Liver (tissue), 9 donors: Measurements from ENCODE around the gene ATP2C2. TPM values are rescaled to one million over a fixed set of nuclear protein-coding genes. Genes with fewer than 3 reads are reported as not detected.

ENCODE experiments used
- DNase-seq: peaks from one replicate; pipeline ENCODE4 v3.0.0-alpha.2; 2017; ENCODE audit warnings: low spot score
- H3K27ac ChIP-seq, 2 donors: one replicate each; pipeline ENCODE4 v1.7.0; 2013; ENCODE audit warnings: inconsistent platforms in 2 of 2, low read length in 2 of 2, control low read depth in 1 of 2, low read depth in 1 of 2, mild to moderate bottlenecking in 1 of 2
- H3K27me3 ChIP-seq, 4 donors: one replicate each; pipeline versions ENCODE4 v1.6.1 to v1.7.0; 2013; ENCODE audit warnings: low read length in 3 of 4, inconsistent platforms in 1 of 4, mild to moderate bottlenecking in 1 of 4, moderate library complexity in 1 of 4; ENCODE audit not compliant: control insufficient read depth in 4 of 4, insufficient read depth in 4 of 4
- H3K36me3 ChIP-seq, 4 donors: one replicate each; pipeline versions ENCODE4 v1.6.1 to v1.7.0; 2013; ENCODE audit warnings: low read length in 3 of 4, mild to moderate bottlenecking in 3 of 4, low read depth in 1 of 4, moderate library complexity in 1 of 4; ENCODE audit not compliant: control insufficient read depth in 4 of 4, insufficient read depth in 3 of 4
- H3K4me1 ChIP-seq, 4 donors: one replicate each; pipeline versions ENCODE4 v1.6.1 to v1.7.0; 2013; ENCODE audit warnings: low read length in 3 of 4, mild to moderate bottlenecking in 3 of 4, moderate library complexity in 1 of 4; ENCODE audit not compliant: control insufficient read depth in 4 of 4, insufficient read depth in 4 of 4
- H3K4me3 ChIP-seq, 3 donors: one replicate each; pipeline versions ENCODE4 v1.6.1 to v1.7.0; 2013; ENCODE audit warnings: low read length in 3 of 3, control low read depth in 1 of 3, low read depth in 1 of 3, mild to moderate bottlenecking in 1 of 3
- H3K9ac ChIP-seq, 2 donors: one replicate each; pipeline ENCODE4 v1.7.0; 2013; ENCODE audit warnings: low read length in 2 of 2, mild to moderate bottlenecking in 2 of 2, moderate library complexity in 2 of 2, control low read depth in 1 of 2, low read depth in 1 of 2
- H3K9me3 ChIP-seq, 4 donors: one replicate each; pipeline versions ENCODE4 v1.6.1 to v1.7.0; 2013; ENCODE audit warnings: low read length in 3 of 4; ENCODE audit not compliant: control insufficient read depth in 4 of 4
- CTCF ChIP-seq: fragments of 150-350 bp; IDR thresholded peaks from 2 replicates; pipeline ENCODE4 v1.5.1; 2017; ENCODE audit warnings: improper control_type of control experiment, low read depth, low read length; ENCODE audit not compliant: missing input control
- EGR1 ChIP-seq, 2 donors: IDR thresholded peaks; 2 replicates each; pipeline ENCODE4 v1.6.1; 2016 to 2018; ENCODE audit warnings: antibody characterized with exemption in 2 of 2, low read depth in 2 of 2
- FOXA1 ChIP-seq: IDR thresholded peaks from 2 replicates; pipeline ENCODE4 v1.6.1; 2016; ENCODE audit warnings: antibody characterized with exemption
- FOXA2 ChIP-seq: IDR thresholded peaks from 2 replicates; pipeline ENCODE4 v1.6.1; 2016; ENCODE audit warnings: antibody characterized with exemption
- GABPA ChIP-seq, 2 donors: IDR thresholded peaks in 1 of 2; conservative IDR thresholded peaks in 1 of 2; 2 replicates each; pipeline ENCODE4 v1.6.1; 2016; ENCODE audit warnings: antibody characterized with exemption in 2 of 2, mild to moderate bottlenecking in 1 of 2, moderate library complexity in 1 of 2
- HNF4A ChIP-seq, 2 donors: conservative IDR thresholded peaks; 2 replicates each; pipeline ENCODE4 v1.6.1; 2016; ENCODE audit warnings: antibody characterized with exemption in 2 of 2, mild to moderate bottlenecking in 2 of 2
- HNF4G ChIP-seq: IDR thresholded peaks from 2 replicates; pipeline ENCODE4 v1.6.1; 2016; ENCODE audit warnings: antibody characterized with exemption
- JUND ChIP-seq, 2 donors: IDR thresholded peaks; 2 replicates each; pipeline ENCODE4 v1.6.1; 2016; ENCODE audit warnings: antibody characterized with exemption in 2 of 2
- NR2F2 ChIP-seq: IDR thresholded peaks from 2 replicates; pipeline ENCODE4 v1.6.1; 2016; ENCODE audit warnings: antibody characterized with exemption
- RAD21 ChIP-seq, 2 donors: IDR thresholded peaks; 2 replicates each; pipeline ENCODE4 v1.6.1; 2016; ENCODE audit warnings: antibody characterized with exemption in 2 of 2, mild to moderate bottlenecking in 2 of 2
- REST ChIP-seq: IDR thresholded peaks from 2 replicates; pipeline ENCODE4 v1.6.1; 2016; ENCODE audit warnings: antibody characterized with exemption, mild to moderate bottlenecking
- RXRA ChIP-seq, 2 donors: IDR thresholded peaks; 2 replicates each; pipeline ENCODE4 v1.6.1; 2017 to 2018; ENCODE audit warnings: antibody characterized with exemption in 2 of 2, mild to moderate bottlenecking in 1 of 2
- SP1 ChIP-seq: IDR thresholded peaks from 2 replicates; pipeline ENCODE4 v1.6.1; 2018; ENCODE audit warnings: antibody characterized with exemption, mild to moderate bottlenecking
- TAF1 ChIP-seq: conservative IDR thresholded peaks from 2 replicates; pipeline ENCODE4 v1.6.1; 2016; ENCODE audit warnings: antibody characterized with exemption, mild to moderate bottlenecking
- YY1 ChIP-seq: IDR thresholded peaks from 2 replicates; pipeline ENCODE4 v1.6.1; 2016; ENCODE audit warnings: antibody characterized with exemption, mild to moderate bottlenecking
- WGBS: extraction: QIAGEN DNeasy Blood & Tissue Kit; methylation state at CpG from one replicate; pipeline ENCODE4 v1.1.7; 2013; 5-methylcytosine and 5-hydroxymethylcytosine counted together
- polyA plus RNA-seq, 2 donors: library from polyadenylated mRNA; stranded (reverse) in 1 of 2; unstranded in 1 of 2; fragments of 200-250 nt in 1 of 2; fragments of >200 nt in 1 of 2; fragmentation: Nextera tagmentation in 1 of 2; extraction: Ambion mirVana in 1 of 2; gene quantifications; one replicate each; pipeline versions ENCODE4 v1.2.1 to v1.2.3, GENCODE V29; 2013 to 2015
- total RNA-seq, 2 donors: library from RNA; depleted of rRNA; stranded (reverse); fragments of >200 nt; gene quantifications; one replicate each; pipeline ENCODE4 v1.2.3, GENCODE V29; 2014
- TF ChIP-seq, protein P1 (sequence below): IDR thresholded peaks from 2 replicates; pipeline ENCODE4 v1.6.1; 2016; ENCODE audit warnings: antibody characterized with exemption
- TF ChIP-seq, protein P2 (sequence below): IDR thresholded peaks from 2 replicates; pipeline ENCODE4 v1.6.1; 2016; ENCODE audit warnings: antibody characterized with exemption
- TF ChIP-seq, protein P3 (sequence below): IDR thresholded peaks from 2 replicates; pipeline ENCODE4 v1.6.1; 2016; ENCODE audit warnings: antibody characterized with exemption
- donor health status: healthy.
- donor health status: healthy.
- donor health status: healthy.
- donor health status: healthy.
- donor health status: healthy.

The ATP2C2 gene
- total and polyA plus RNA-seq, 4 donors: 0.05 to 0.33 (median 0.22) TPM

- no peak overlapping the region for H3K9ac ChIP-seq
- TF ChIP-seq, protein P1, sequence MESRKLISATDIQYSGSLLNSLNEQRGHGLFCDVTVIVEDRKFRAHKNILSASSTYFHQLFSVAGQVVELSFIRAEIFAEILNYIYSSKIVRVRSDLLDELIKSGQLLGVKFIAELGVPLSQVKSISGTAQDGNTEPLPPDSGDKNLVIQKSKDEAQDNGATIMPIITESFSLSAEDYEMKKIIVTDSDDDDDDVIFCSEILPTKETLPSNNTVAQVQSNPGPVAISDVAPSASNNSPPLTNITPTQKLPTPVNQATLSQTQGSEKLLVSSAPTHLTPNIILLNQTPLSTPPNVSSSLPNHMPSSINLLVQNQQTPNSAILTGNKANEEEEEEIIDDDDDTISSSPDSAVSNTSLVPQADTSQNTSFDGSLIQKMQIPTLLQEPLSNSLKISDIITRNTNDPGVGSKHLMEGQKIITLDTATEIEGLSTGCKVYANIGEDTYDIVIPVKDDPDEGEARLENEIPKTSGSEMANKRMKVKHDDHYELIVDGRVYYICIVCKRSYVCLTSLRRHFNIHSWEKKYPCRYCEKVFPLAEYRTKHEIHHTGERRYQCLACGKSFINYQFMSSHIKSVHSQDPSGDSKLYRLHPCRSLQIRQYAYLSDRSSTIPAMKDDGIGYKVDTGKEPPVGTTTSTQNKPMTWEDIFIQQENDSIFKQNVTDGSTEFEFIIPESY: no peak
- TF ChIP-seq, protein P2, sequence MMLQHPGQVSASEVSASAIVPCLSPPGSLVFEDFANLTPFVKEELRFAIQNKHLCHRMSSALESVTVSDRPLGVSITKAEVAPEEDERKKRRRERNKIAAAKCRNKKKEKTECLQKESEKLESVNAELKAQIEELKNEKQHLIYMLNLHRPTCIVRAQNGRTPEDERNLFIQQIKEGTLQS: no peak
- TF ChIP-seq TAF1 (no peak), RXRA (IDR thresholded peaks at IDR 0.05) (no peak), FOXA1 (no peak), EGR1 (IDR thresholded peaks at IDR 0.05; ENCODE audit: low read depth in 2 of 2) (no peak), YY1 (no peak), GABPA (IDR thresholded peaks at IDR 0.05 in 1 of 2, conservative IDR thresholded peaks at IDR 0.05 in 1 of 2) (no peak), REST (no peak), HNF4A (conservative IDR thresholded peaks at IDR 0.05) (no peak), HNF4G (no peak), CTCF (no peak), FOXA2 (no peak), JUND (IDR thresholded peaks at IDR 0.05) (no peak), SP1 (no peak), NR2F2 (no peak), RAD21 (IDR thresholded peaks at IDR 0.05) (no peak)
- TF ChIP-seq, protein P3, sequence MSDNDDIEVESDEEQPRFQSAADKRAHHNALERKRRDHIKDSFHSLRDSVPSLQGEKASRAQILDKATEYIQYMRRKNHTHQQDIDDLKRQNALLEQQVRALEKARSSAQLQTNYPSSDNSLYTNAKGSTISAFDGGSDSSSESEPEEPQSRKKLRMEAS: no peak
- peaks cover 1 to 4% (median 3%) of the 10 kb centered on the region in 4 donors for H3K36me3 ChIP-seq
- H3K9me3 ChIP-seq: no peaks in the 10 kb centered on the region
- H3K4me3 ChIP-seq: no peak overlapping the region
- WGBS: 94% methylated on average over 13 of the region's 13 CpGs
- H3K27ac ChIP-seq: no peak overlapping the region
- peaks cover 2 to 16% (median 10%) of the 10 kb centered on the region in 4 donors for H3K4me1 ChIP-seq
- no peaks in the 10 kb centered on the region for H3K27me3 ChIP-seq
- no peak for DNase-seq
Observed at GRCh38 chr16:84502075-84502474, 133.7 kb downstream of the ATP2C2 start.
